Inferior parietal cortex (tissue), 1 donor: ENCODE data around the gene ZNF324.

Experiments
- DNase-seq: peaks from one replicate; pipeline ENCODE4 v3.0.0-alpha.2; 2016; ENCODE audit errors: extremely low spot score

The ZNF324 gene

GRCh38 chr19:58522709-58523108 lies 55.8 kb downstream of the ZNF324 start:
- DNase-seq = no peak
